Thyroid gland (tissue), 4 donors: ENCODE data around the gene GNPDA2. TPM values are rescaled to one million over a fixed set of nuclear protein-coding genes. Genes with fewer than 3 reads are reported as not detected.
"Not testable (repeated sequence)": the region's sequence is repeated elsewhere in the genome, so short reads cannot be mapped to it uniquely, and the experiment has no call there.

Experiments used
- DNase-seq, 2 donors: peaks; one replicate each; pipeline ENCODE4 v3.0.0-alpha.2; 2019
- H3K27ac ChIP-seq, 3 donors: fragments of 200-600 bp; sonication (generic); 1 replicate in 2 of 3; 2 replicates in 1 of 3; pipeline ENCODE4 v1.5.1; 2016 to 2019; ENCODE audit warnings: mild to moderate bottlenecking in 1 of 3, moderate library complexity in 1 of 3
- H3K27me3 ChIP-seq: fragments of 200-600 bp; sonication (generic); one replicate; pipeline ENCODE4 v1.5.1; 2019
- H3K36me3 ChIP-seq, 2 donors: fragments of 200-600 bp; sonication (generic); one replicate each; pipeline ENCODE4 v1.5.1; 2016 to 2019
- H3K4me1 ChIP-seq, 2 donors: fragments of 200-600 bp; sonication (generic); one replicate each; pipeline ENCODE4 v1.5.1; 2017 to 2019
- H3K4me3 ChIP-seq, 3 donors: fragments of 200-600 bp; sonication (generic); replicated peaks in 1 of 3; 1 replicate in 2 of 3; 2 replicates in 1 of 3; pipeline ENCODE4 v1.5.1; 2016; ENCODE audit warnings: mild to moderate bottlenecking in 1 of 3
- H3K9me3 ChIP-seq: fragments of 200-600 bp; sonication (generic); one replicate; pipeline ENCODE4 v1.5.1; 2017
- POLR2A ChIP-seq, 2 donors: fragments of 450-650 bp; IDR thresholded peaks; one replicate each; pipeline ENCODE4 v1.6.1; 2017; ENCODE audit warnings: antibody characterized with exemption in 2 of 2, mild to moderate bottlenecking in 2 of 2, moderate library complexity in 1 of 2
- WGBS, 2 donors: methylation state at CpG; one replicate each; pipeline ENCODE4 v1.1.5; 2017; 5-methylcytosine and 5-hydroxymethylcytosine counted together
- intact Hi-C: fragments of 100-400 bp; cut with DNase I; formaldehyde crosslinking; loops from one replicate; pipeline ENCODE4 v1.15.1; 2023
- total RNA-seq, 4 donors: library from RNA; depleted of rRNA; stranded (reverse); fragments of >200 nt; gene quantifications; one replicate each; pipeline ENCODE4 v1.2.3, GENCODE V29; 2016
- TF ChIP-seq, protein P1 (sequence below), 6 experiments: fragments of 200-600 bp in 3 of 6; fragments of 450-650 bp in 3 of 6; sonication (generic) in 3 of 6; IDR thresholded peaks; one replicate each; pipeline ENCODE4 v1.5.1; 2016 to 2019; ENCODE audit warnings: antibody characterized with exemption in 6 of 6, mild to moderate bottlenecking in 2 of 6, inconsistent platforms in 1 of 6, moderate library complexity in 1 of 6

The GNPDA2 gene
- total RNA-seq, 4 donors from 2014 or later = 24.3 to 32.4 (median 28.7) TPM

DNA sequence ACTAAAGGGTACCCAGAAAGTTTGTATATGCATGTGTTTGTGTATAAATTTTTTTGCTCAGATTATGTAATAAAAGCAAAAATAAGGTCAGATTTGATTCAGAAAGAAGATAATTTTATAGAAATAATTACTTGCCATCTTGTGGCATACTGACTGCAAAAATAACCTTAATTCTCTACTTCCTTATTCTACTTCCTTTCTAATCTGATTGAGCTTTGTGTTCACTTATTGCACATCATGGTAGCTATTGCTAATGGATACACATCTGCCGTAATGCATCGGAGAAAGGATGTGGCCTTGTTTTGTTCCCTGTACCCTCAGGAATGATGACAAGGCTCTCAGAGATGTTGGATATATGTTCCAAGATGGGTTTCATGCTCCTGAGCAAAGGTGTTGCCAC is 10.5 kb upstream of the GNPDA2 start:
- no peak for DNase-seq
- no peaks in the 10 kb centered on the region for H3K27me3 ChIP-seq
- intact Hi-C loops = no loop called here
- TF ChIP-seq, protein P1, sequence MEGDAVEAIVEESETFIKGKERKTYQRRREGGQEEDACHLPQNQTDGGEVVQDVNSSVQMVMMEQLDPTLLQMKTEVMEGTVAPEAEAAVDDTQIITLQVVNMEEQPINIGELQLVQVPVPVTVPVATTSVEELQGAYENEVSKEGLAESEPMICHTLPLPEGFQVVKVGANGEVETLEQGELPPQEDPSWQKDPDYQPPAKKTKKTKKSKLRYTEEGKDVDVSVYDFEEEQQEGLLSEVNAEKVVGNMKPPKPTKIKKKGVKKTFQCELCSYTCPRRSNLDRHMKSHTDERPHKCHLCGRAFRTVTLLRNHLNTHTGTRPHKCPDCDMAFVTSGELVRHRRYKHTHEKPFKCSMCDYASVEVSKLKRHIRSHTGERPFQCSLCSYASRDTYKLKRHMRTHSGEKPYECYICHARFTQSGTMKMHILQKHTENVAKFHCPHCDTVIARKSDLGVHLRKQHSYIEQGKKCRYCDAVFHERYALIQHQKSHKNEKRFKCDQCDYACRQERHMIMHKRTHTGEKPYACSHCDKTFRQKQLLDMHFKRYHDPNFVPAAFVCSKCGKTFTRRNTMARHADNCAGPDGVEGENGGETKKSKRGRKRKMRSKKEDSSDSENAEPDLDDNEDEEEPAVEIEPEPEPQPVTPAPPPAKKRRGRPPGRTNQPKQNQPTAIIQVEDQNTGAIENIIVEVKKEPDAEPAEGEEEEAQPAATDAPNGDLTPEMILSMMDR (IDR thresholded peaks at IDR 0.05) = no peak
- TF ChIP-seq POLR2A (IDR thresholded peaks at IDR 0.05) = no peak
- no peaks in the 10 kb centered on the region for H3K4me1 ChIP-seq
- no peaks in the 10 kb centered on the region for H3K36me3 ChIP-seq
- no peak overlapping the region for H3K4me3 ChIP-seq
- H3K9me3 ChIP-seq = no peaks in the 10 kb centered on the region
- 94 to 95% methylated on average over 2 of the region's 2 CpGs for WGBS, 2 donors
- no peak overlapping the region for H3K27ac ChIP-seq

DNA sequence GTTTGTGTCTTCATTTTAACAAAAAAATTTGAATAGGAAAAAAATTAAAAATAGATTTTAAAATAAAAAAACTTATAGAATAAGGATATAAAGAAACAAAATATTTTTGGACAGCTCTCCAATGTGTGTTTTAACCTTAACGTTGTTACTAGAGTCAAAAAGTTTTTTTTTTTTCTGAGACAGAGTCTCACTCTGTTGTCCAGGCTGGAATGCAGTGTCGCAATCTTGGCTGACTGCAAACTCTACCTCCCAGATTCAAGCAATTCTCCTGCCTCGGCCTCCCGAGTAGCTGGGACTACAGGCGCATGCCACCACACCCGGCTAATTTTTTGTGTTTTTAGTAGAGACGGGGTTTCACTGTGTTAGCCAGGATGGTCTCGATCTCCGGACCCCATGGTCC is 2.3 kb upstream of the GNPDA2 start:
- 95% methylated on average over 9 of the region's 9 CpGs for WGBS, 2 donors
- H3K4me3 ChIP-seq, H3K27ac ChIP-seq, H3K36me3 ChIP-seq, DNase-seq, intact Hi-C loops, H3K9me3 ChIP-seq, H3K27me3 ChIP-seq: not testable (repeated sequence)
- peaks cover 4 to 12% of the 10 kb centered on the region in 2 donors for H3K4me1 ChIP-seq

GRCh38 chr4:44727471-44727870 is 1.1 kb upstream of the GNPDA2 start:
- H3K4me3 ChIP-seq = no peak overlapping the region
- H3K4me1 ChIP-seq = peaks cover 4 to 12% of the 10 kb centered on the region in 2 donors
- no peak for DNase-seq
- no peaks in the 10 kb centered on the region for H3K36me3 ChIP-seq
- H3K27me3 ChIP-seq = no peaks in the 10 kb centered on the region
- TF ChIP-seq, protein P1 (IDR thresholded peaks at IDR 0.05) = no peak
- TF ChIP-seq POLR2A (IDR thresholded peaks at IDR 0.05) = no peak
- no peaks in the 10 kb centered on the region for H3K9me3 ChIP-seq
- H3K27ac ChIP-seq = no peak overlapping the region
- intact Hi-C loops = no loop called here
- WGBS, 2 donors = 85% methylated on average over 6 of the region's 6 CpGs

GRCh38 chr4:44725726-44726037 is 674 bp downstream of the GNPDA2 start:
- 1 to 3% methylated on average over 9 of the region's 9 CpGs for WGBS, 2 donors
- Histone ChIP-seq H3K27ac (peak overlapping the region; percentile 31 to 80 (median 72)), H3K27me3 (no peaks in the 10 kb centered on the region), H3K9me3 (no peaks in the 10 kb centered on the region), H3K4me3 (peak overlapping the region; percentile 56 to 97 (median 82)), H3K4me1 (peaks cover 4 to 12% of the 10 kb centered on the region in 2 donors), H3K36me3 (no peaks in the 10 kb centered on the region)
- intact Hi-C loops = no loop called here
- no peak for TF ChIP-seq POLR2A (IDR thresholded peaks at IDR 0.05)
- TF ChIP-seq, protein P1 (IDR thresholded peaks at IDR 0.05) = no peak
- no peak for DNase-seq

DNA sequence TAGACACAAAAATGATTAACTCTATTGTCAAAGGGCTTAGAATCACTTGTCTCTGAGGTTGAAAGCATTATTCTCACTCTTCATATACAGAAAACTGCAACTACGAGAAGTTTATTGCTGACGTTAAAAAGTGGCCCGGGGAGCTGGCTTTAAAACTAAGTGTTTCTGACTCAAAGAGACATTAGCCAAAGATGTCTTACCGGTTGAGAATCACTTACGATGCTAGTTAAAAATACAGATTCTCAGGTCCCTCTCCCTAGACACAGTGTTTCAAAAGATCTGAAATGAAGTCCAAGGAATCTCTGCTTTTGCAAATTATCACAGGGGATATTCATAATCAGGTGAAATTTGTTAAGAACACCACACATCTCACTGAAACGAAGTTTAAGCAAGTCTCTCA is 1.2 kb downstream of the GNPDA2 start:
- peak overlapping the region in 1 of 3 donors; percentile 82 for H3K4me3 ChIP-seq
- intact Hi-C loops = no loop called here
- no peaks in the 10 kb centered on the region for H3K27me3 ChIP-seq
- no peak overlapping the region for H3K27ac ChIP-seq
- 37 to 45% methylated on average over 6 of the region's 6 CpGs for WGBS, 2 donors
- no peak for TF ChIP-seq POLR2A (IDR thresholded peaks at IDR 0.05)
- TF ChIP-seq, protein P1 (IDR thresholded peaks at IDR 0.05) = no peak
- DNase-seq = no peak
- no peaks in the 10 kb centered on the region for H3K9me3 ChIP-seq
- no peaks in the 10 kb centered on the region for H3K36me3 ChIP-seq
- H3K4me1 ChIP-seq = peaks cover 4 to 12% of the 10 kb centered on the region in 2 donors

GRCh38 chr4:44722001-44722400 is 4.4 kb downstream of the GNPDA2 start:
- TF ChIP-seq, protein P1 (IDR thresholded peaks at IDR 0.05) = no peak
- no peak for TF ChIP-seq POLR2A (IDR thresholded peaks at IDR 0.05)
- WGBS, 2 donors = 98% methylated on average over 3 of the region's 3 CpGs
- intact Hi-C loops = no loop called here

More at GRCh38 chr4:44722001-44722400, 4.4 kb downstream of the GNPDA2 start:
- H3K4me3 ChIP-seq = no peak overlapping the region
- H3K27me3 ChIP-seq = no peaks in the 10 kb centered on the region
- peaks cover 4 to 9% of the 10 kb centered on the region in 2 donors for H3K4me1 ChIP-seq
- DNase-seq = no peak
- no peak overlapping the region for H3K27ac ChIP-seq
- no peaks in the 10 kb centered on the region for H3K9me3 ChIP-seq
- no peaks in the 10 kb centered on the region for H3K36me3 ChIP-seq
